DMS 273 treated with DMSO at 0.1 percent for 48 hours (cell line): ENCODE results near the gene CCDC61.

Experiments used
- DNase-seq: peaks from one replicate; lab custom pipeline; 2025; lab: John Stamatoyannopoulos, UW

Gene CCDC61

DNA sequence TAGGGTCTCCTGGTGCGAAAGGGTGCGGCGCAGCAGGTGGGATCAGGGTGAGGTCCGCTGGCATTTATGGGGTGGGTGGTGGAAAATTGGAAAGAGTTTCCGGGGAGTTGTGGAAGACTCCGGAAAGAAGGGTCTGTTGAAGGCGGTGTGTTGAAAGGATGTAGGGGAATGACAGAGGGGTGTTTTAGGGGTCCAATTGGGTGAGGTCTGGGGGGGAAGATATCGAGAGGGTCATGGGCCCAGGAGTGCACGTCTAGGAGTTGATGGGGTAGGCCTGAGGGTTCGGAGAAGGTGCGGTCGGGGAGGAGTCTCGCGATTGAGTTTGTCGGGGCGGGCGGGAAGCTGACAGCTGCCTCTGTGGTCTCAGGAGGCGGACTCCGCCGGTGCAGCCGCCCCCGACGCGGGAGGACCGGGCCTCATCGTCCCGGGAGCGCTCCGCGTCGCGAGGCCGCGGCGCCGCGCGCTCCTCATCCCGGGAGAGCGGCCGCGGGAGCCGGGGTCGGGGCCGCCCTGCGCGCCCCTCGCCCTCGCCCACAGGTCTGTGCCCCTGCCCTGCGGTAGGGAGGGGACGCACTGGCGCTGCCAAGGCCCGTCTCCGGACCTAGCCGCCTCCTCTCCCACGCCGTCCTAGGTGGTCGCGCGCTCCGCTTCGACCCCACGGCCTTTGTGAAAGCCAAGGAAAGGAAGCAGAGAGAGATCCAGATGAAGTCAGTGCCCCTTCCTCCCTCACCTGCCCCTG lies 20.6 kb downstream of the CCDC61 start:
- peak; percentile 5 for DNase-seq

DNA sequence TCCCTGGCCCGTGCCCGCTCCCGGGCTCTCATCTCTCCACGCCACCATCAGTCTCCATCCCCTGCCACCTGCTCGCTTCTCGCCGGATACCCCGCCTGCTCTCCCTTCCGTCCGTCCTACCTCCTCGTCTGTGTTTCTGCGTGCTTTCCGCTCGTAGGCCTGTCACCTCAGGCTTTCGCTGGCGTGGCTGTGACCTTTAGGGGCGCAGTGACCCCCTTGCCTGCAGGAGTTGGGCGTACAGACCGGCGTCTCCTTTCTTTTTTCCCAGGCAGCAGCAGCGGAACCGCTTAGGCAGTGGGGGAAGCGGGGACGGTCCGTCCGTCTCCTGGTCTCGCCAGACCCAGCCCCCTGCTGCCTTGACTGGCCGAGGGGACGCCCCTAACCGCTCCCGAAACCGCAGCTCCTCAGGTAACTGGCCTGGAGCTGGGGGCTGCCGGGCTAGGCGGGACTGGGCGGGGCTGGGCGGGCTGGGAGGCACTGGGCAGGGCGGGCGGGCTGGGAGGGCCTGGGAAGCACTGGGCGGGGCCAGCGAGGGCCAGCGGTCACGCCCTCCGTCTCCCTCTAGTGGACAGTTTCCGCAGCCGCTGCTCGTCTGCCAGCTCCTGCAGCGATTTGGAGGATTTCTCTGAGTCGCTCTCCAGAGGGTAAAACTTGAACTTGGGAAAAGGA lies 21.3 kb downstream of the CCDC61 start:
- DNase-seq: peak; percentile 29

DNA sequence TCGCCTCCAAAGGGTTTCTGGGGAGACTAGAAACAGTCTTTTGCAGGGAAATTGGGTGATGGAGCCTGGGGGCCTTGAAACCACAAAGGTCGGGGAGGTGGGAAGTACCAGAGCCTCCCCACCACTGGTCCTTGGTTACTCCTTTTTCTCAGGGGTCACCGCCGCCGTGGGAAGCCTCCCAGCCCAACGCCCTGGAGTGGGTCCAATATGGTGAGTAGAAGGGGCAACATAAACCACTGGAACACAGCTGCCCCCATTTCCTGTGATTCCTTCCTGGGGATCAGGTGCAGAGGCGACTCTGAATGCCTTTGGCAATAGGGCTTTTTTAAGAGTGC lies 21.8 kb downstream of the CCDC61 start:
- no peak for DNase-seq

DNA sequence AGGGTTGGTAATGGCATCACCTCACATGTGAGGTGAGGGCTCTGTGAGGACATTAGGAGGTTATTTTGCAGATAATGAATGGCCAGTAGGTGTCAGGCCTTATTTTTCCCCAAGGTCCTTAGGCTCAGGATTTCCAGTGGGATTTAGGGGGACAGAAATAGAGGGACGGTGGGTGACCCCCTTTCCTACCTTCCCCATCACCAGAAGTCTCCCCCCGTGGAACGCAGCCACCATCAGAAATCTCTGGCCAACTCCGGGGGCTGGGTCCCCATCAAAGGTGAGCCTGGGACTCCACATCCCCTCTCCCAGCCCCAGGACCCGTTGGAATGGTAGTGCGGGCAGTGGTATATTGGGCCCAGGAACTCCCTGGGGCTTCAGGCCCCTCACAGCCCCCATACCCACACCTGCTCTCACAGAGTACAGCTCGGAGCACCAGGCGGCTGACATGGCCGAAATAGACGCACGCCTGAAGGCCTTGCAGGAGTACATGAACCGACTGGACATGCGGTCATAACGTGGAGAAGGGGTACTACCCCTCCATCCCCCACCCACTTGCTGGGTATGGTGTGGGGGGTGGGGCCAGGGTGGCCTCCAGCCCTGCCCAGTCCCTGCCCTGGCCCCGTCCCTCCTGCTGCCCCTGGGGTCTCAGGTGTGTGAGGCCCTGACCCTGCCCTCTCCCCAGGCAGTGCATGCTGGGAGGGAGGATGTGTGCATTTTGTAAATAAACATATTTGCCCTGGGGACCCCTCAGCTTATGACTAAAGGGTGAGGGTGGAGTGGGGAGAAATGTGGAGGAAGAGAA lies 22.8 kb downstream of the CCDC61 start:
- no peak for DNase-seq

DNA sequence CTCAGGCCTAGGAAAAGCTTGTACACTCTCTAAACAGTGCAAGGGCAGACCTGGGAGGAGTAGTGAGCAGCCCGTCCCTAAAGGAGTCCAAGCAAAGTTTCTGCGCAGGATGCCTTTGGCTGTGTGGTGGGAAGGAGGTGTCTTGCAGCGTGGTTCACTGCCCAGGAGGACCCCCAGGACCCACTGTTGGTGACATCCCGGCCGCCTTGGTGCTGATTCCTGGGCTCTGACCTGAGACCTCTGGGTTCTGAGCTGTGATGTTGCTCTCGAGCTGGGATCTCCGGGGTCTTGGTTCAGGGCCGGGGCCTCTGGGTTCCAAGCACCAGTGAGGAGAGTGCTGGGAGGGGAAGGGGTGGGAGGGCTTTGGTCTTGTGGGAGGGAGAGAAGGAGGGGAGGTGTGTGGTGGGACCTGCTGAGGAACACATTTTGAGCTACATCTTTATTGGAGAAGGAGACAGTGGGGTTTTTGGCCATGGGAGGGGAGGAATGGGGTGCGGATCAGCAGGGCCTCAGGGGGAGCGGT lies 23.5 kb downstream of the CCDC61 start:
- no peak for DNase-seq

DNA sequence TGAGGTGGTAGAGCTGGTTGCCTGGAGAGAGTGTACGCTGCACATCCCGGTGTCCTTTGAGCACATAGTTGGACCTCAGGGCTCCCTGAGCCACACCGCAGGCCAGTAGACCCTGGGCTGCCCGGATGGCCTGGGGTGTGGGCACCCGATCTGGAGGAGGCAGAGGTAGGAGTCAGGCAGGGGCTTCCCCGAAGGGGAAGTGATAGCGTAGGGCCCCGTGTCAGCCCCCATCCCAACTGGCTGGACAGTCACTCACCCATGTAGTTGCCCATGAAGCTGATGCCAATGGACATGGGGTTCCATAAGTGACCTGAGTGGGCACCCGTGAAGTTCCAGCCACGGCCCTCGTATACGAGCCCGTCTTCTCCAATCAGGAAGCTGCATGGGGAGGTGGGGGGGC lies 24.0 kb downstream of the CCDC61 start:
- DNase-seq: no peak

DNA sequence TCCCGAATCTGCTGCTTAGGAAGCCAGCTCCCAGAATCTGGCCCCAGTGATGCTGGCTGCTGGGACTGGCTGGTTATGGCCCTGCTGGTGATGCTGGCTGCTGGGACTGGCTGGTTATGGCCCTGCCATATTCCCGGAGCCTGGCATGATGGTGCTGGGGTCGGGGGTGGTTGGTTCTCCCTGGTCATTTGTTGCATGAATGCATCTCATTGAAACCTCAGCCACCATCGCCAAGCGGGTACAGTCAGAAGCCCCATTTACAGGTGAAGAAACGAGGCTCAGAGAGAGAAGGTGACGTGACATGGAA lies 25.5 kb downstream of the CCDC61 start:
- DNase-seq: no peak

DNA sequence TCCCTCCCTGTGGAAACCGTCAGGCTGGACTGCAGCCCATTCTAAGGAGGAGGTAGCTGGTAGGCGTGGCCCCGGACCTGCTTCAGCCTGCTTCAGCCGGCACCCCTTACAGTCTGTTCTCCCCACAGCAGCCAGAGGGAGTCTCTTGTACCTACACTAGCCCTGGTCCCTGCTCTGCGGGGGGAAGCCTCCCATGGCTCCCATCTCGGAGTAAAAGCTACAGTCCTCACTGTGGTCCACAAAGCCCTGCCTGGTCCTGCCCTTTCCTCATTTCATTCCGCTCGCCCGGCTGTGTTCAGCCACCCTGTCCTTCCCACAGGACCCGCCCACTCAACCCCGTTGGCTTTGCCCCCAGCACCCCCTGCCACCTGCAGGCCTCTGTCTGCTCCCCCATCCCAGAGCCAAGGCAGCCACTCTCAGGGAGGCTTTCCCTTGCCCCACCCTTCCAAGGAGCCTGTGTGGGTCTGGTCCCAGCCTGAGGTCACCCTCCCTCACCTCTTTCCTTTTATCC lies 26.3 kb downstream of the CCDC61 start:
- no peak for DNase-seq

DNA sequence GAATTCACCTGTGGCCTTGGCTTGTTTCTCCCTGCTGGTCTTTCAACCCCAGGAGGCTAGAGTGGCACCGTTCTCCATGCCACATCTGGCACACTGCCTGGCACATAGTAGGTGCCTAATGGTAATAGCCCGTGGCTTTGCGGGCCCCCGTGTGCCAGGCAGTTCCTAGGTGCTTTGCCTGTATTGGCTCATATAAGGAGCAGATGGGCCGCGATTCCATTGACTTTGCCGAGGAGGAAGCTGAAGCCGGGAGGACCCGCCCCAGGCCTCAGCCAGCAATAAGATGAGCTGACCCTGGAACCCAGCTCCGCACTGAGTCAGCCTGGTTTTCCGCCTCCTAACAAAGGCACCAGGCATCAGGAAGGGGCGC lies 26.8 kb downstream of the CCDC61 start:
- no peak for DNase-seq

DNA sequence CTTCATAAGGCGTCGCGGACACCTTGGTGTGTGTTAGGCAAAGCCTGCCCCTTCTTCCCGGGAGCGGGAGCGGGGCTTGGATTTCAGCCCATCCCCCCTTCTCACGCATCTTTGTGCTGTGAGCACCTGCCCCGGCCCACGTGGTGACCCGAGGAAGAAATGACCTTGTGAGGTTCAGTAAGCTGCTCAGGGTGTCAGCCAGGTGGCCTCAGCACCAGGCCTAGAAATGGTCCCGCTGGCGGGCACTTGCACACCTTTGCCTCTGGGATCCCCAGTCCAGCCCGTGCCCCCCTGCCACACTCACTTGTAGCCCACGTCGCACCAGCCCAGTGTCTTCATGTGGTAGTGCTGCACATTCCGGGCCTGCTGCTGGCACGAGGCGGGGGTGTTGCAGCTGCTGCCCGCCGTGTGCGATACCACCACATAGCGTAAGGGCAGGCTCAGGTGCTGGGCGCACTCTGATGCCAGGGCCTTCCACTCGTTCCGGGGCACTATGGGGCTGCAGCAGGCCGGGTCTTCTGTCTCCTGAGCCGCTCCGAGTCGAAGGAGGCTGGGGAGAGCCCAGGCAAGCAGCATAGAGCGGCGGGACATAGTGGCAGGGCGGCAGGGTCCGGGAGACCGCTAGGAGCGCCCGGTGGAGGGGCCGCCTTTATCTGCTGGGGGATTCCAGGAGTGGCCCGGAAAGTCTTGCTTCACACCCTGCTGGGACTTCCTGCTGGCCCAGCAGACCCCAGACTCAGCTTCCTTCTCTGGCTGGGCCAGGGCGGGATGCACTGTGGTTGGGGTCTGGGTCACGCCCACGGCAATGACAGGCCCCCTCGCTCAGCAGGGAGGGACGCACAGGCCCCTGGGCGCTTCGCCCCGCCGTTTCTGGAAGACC lies 27.4 kb downstream of the CCDC61 start, which contains the start of gene PGLYRP1:
TSS of gene PGLYRP1 (minus strand) at position 623 of the 880 bp plus-strand sequence. CDS start at position 591, 32 bp downstream.
- DNase-seq: no peak

DNA sequence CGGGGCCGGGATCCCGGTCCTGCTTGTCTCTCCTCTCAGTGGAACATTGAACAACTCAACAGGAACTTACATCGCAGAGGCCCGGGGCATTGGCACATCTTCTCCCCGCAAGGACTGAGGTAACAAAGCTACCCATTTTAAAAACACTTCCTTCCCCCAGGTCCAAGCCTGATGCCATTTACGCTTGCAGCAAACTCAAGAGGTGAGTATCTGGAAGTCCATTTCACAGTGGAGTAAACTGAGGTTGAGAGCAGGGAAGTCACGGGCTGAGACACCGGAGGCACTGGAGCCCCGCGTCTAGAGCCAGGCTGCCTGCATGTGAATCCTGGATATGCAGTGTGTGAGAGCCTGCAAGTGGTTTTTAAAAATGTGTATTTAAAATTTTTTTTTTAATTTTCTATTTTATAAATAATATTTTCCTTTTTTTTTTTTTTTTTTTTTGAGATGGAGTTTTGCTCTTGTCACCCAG lies 28.1 kb downstream of the CCDC61 start:
- DNase-seq: no peak

DNA sequence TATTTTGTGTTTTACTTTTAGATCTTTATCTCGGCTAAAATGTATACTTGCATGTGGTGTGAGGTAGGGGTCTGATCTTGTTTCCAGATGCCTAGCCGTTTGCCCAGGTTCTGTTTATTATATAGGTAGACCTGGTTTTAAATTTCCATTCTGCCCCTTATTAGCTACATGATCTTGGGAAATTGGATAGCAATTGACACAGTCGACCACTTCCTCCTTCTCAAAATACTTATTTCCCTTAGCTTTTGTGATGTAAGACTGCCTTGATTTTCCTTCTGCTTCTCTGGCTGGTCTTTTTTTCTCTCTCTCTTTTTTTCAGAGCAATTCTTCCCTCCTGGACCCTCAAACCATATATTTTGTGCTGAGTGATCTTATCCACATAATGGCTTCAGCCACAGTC lies 30.6 kb downstream of the CCDC61 start:
- no peak for DNase-seq

DNA sequence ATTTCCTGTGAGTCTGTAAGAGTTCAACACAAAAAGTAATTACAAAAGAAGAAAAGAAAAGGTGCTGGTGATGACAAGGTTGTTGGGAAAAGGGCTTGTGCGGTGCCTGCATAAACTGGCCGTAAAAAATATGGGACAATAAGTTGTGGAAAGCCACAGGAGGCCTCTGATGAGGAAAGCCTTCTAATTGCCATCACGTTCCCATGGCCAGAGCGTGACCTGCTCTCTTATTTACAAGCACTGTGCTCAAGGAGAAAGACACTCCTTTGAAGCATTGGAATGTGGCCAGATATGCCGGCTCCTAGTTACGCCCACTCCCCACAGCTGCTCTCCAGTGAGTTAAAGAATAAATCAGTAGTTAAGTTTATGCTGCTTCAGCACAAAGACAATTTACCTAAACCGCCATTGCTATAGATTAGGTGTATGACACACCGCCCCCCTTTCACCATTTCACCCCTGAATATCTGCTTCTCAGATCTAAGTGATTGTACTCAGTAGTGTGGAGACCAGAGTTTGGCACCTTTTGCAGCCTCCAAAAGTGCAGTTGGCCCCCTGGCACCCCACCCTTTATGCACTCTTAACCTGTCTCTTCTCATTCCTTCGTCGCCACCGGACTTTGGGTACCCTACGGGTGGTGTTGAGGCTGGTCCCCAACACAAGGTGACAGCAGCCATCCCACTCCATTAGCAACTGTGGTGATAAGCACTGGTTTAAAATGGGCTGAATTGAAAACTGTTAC lies 35.7 kb downstream of the CCDC61 start:
- DNase-seq: no peak

DNA sequence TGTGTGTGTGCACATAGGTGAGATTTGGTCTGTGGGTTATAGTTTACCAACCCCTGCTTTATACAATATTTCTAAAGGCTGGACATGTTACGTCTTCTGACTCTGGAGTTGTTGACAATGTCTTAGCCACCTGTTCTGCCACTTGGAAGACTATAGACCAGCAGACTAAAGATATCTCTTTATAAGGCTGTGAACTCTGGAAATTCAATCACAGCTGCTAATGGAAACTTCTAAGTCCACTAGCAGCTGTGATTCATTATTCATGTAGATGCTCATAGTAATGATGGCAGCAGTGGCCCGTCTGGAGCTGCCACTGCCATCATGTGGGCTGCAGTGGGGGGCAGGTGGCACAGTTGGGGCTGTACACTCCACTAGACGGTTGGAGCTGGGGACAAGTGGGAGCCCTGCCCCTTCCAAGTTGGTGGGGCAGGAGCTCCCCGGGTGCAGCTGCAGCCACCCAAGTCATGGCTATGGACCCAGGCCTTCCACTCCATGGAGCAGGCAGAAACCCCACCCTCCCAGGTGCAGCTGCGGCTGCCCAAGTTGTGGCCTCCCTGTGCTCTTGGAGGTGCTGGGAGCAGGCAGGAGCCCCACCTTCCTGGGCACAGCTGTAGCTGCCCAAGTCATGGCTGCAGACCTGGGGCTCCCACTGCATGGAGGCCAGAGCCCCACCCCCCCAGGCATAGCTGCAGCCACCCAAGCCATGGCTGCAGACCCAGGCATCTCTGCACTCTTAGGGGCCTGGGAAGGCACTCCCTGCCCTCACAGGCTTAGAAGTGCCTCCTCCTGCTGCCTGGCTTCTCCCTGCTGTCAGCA lies 36.7 kb downstream of the CCDC61 start:
- no peak for DNase-seq

DNA sequence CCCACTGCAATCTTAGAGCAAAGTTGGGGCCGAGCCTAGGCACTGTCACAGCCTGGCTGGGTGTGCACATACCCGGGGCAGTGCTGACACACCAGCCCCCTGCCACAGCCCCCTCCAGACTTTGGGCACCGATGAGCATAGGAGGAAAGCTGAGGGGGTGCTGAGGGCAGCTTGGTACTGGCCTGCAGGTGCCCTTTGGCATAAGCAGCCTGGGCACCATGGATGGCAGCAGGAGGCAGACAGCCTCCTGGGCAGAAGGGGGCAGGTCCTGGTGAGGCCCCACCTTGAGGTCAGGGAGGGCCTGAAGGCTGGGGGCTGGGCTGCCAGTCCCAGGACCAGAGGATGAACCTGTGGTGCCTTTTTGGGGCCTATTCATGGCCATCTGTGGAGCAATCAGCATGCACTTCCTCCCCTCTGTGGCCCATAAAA lies 37.3 kb downstream of the CCDC61 start:
- no peak for DNase-seq

DNA sequence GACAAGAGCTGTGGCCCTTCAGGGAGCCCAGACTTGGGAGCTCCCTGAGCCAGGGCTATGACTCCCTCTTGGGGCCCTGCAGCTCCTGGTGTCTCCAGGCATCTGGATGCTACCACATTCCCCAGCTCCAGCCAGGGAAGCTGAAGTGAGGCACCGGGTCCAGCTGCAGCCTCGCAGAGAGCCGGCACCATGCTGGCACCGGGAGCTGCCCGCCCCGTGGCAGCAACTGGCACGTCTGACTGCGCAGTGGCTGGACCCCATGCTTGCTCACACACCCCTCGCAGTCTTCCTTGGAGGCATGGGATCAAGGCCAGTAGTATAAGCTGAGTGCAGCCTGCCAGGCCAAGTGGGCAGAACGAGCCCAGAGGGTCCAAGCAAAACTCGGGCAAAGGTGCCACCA lies 38.1 kb downstream of the CCDC61 start:
- no peak for DNase-seq

DNA sequence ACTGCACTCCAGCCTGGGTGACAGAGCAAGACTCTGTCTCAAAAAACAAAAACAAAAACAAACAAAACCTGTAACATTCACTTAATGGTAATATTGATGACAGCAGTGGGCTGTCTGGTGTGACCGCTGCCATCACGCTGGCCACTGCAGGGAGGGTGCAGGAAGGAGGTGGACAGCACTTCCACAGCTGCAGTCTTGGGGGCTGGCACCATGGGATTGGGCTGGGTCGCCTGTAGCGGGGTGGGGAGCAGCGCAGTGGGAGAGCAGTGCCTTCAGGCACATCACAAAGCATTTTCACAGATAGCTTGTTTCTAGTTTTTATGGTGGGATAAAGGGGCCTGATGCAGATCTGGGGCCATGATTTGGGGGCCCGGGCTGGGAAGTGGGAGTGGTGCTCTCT lies 40.3 kb downstream of the CCDC61 start:
- DNase-seq: no peak

DNA sequence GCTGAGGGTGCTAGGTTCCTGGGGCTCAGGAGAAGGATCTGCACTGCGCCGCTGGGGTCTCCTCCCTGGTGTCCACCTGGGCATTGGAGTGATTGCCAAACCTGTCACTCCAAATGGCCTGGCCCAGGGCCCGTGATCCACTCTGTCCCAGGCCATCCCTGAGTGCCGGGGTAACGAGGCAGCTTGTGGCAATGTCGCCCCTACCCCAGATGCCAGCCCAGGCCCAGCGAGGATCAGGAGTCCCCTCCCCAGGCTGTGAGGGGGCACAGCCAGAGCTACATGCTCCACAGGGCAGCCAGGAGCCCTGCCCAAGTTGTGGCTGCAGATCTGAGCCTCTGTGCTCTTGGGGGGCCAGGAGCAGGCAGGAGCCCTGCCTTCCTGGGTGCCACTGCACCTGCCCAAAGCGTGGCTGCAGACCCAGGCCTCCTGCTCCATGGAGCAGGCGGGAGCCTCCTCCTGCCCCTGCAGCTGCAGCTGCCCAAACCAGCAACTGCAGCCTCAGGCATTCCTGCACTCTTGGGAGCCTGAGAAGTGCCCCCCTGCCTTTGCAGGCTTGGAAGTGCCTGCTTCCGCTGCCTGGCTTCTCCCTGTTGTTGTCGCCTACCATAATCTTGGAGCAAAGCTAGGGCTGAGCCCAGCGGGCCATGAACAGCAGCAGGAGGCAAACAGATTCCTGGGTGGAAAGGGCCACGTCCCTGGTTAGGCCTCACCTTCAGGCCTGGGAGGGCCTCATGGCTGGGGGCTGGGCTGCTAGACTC lies 40.9 kb downstream of the CCDC61 start:
- no peak for DNase-seq

DNA sequence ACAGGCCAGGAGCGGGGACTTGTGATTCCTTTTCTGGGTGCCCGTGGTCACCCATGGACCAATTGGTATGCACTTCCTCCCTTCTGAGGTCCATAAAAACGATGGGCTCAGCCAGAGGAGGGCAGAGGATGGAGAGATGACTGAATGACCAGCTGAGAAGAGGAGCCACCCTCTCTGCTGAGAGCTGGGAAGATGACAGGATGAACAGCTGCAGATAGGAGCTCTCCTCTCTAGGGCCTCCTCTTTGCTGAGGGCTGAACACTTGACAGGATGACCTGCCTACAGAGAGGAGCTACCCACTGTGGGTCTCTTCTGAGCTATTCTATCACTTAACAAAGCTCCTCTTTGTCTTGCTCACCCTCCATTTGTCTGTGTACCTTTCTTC lies 41.5 kb downstream of the CCDC61 start:
- no peak for DNase-seq
